CD14-positive monocyte (primary cell): ENCODE data around the gene SAMD11. TPM values are rescaled to one million over a fixed set of nuclear protein-coding genes. Genes with fewer than 3 reads are reported as not detected.
"Not testable (repeated sequence)": the region's sequence is repeated elsewhere in the genome, so short reads cannot be mapped to it uniquely, and the experiment has no call there.

Experiments used
- DNase-seq, 3 donors: peaks; one replicate each; pipeline ENCODE4 v3.0.0-alpha.2; 2011 to 2022
- H2AFZ ChIP-seq: 2 replicates; pipeline ENCODE4 v1.6.0; 2012; ENCODE audit warnings: mild to moderate bottlenecking, low read depth, low read length, inconsistent platforms; ENCODE audit not compliant: insufficient read depth, poor library complexity, severe bottlenecking
- H3K27ac ChIP-seq, 2 donors: 1 replicate in 1 of 2; 2 replicates in 1 of 2; pipeline ENCODE4 v1.5.1; 2012 to 2013; ENCODE audit warnings: low read length in 2 of 2, control low read depth in 1 of 2, inconsistent platforms in 1 of 2, low read depth in 1 of 2, mild to moderate bottlenecking in 1 of 2
- H3K27me3 ChIP-seq, 2 donors: one replicate each; pipeline versions ENCODE4 v1.6.0 to v1.6.1; 2011 to 2013; ENCODE audit warnings: low read length in 2 of 2; ENCODE audit not compliant: control insufficient read depth in 2 of 2, insufficient read depth in 2 of 2
- H3K36me3 ChIP-seq, 2 donors: replicated peaks in 1 of 2; 1 replicate in 1 of 2; 2 replicates in 1 of 2; pipeline versions ENCODE4 v1.5.1 to v1.6.1; 2012 to 2013; ENCODE audit warnings: low read length in 2 of 2, control low read depth in 1 of 2, inconsistent platforms in 1 of 2, mild to moderate bottlenecking in 1 of 2; ENCODE audit not compliant: insufficient read depth in 2 of 2, control insufficient read depth in 1 of 2
- H3K4me1 ChIP-seq, 2 donors: 1 replicate in 1 of 2; 2 replicates in 1 of 2; pipeline versions ENCODE4 v1.5.1 to v1.6.1; 2012 to 2013; ENCODE audit warnings: low read length in 2 of 2, control low read depth in 1 of 2, inconsistent platforms in 1 of 2, mild to moderate bottlenecking in 1 of 2, moderate library complexity in 1 of 2; ENCODE audit not compliant: insufficient read depth in 2 of 2, control insufficient read depth in 1 of 2
- H3K4me2 ChIP-seq: replicated peaks from 2 replicates; pipeline ENCODE3; 2012; ENCODE audit warnings: low read length, moderate library complexity, mild to moderate bottlenecking; ENCODE audit not compliant: poor library complexity, severe bottlenecking; ENCODE audit errors: extremely low read depth
- H3K4me3 ChIP-seq, 3 experiments: fragments of 200-600 bp in 1 of 3; sonication (generic) in 1 of 3; replicated peaks in 1 of 3; 1 replicate in 2 of 3; 2 replicates in 1 of 3; pipeline ENCODE4 v1.5.1; 2011 to 2013; ENCODE audit warnings: low read length in 3 of 3, mild to moderate bottlenecking in 3 of 3, control low read depth in 2 of 3, low read depth in 2 of 3, inconsistent platforms in 1 of 3, moderate library complexity in 1 of 3
- H3K79me2 ChIP-seq: 2 replicates; pipeline ENCODE4 v1.6.0; 2012; ENCODE audit warnings: mild to moderate bottlenecking, control low read depth, inconsistent platforms, low read length, moderate library complexity; ENCODE audit not compliant: insufficient read depth
- H3K9ac ChIP-seq: 2 replicates; pipeline ENCODE4 v1.6.0; 2017; ENCODE audit warnings: low read length, mild to moderate bottlenecking; ENCODE audit not compliant: insufficient read depth, poor library complexity, severe bottlenecking
- H3K9me3 ChIP-seq, 2 donors: replicated peaks in 1 of 2; 1 replicate in 1 of 2; 2 replicates in 1 of 2; pipeline versions ENCODE4 v1.5.1 to v1.6.1; 2012 to 2013; ENCODE audit warnings: low read length in 2 of 2, control low read depth in 1 of 2; ENCODE audit not compliant: control insufficient read depth in 1 of 2, insufficient read depth in 1 of 2
- H4K20me1 ChIP-seq: 2 replicates; pipeline ENCODE4 v1.6.0; 2012; ENCODE audit warnings: mild to moderate bottlenecking, low read length, control low read depth, moderate library complexity; ENCODE audit not compliant: insufficient read depth
- H3K27ac Mint-ChIP-seq, 7 donors: one replicate each; pipeline ENCODE4 v1.8.0; 2020; ENCODE audit warnings: mild to moderate bottlenecking in 7 of 7, mixed read lengths in 7 of 7, moderate library complexity in 6 of 7, inconsistent platforms in 2 of 7
- H3K27me3 Mint-ChIP-seq, 3 donors: one replicate each; pipeline ENCODE4 v1.8.0; 2021 to 2022; ENCODE audit warnings: low read depth in 3 of 3, mild to moderate bottlenecking in 3 of 3, mixed read lengths in 3 of 3, moderate library complexity in 3 of 3, inconsistent platforms in 1 of 3
- H3K36me3 Mint-ChIP-seq, 2 donors: one replicate each; pipeline ENCODE4 v1.8.0; 2020; ENCODE audit warnings: mixed read lengths in 2 of 2, inconsistent platforms in 1 of 2, mild to moderate bottlenecking in 1 of 2
- H3K4me1 Mint-ChIP-seq: one replicate; pipeline ENCODE4 v1.8.0; 2020; ENCODE audit warnings: mild to moderate bottlenecking, mixed read lengths
- H3K4me3 Mint-ChIP-seq, 2 donors: one replicate each; pipeline ENCODE4 v1.8.0; 2020; ENCODE audit warnings: mild to moderate bottlenecking in 2 of 2, mixed read lengths in 2 of 2, moderate library complexity in 1 of 2
- H3K9me3 Mint-ChIP-seq, 7 donors: one replicate each; pipeline ENCODE4 v1.8.0; 2020 to 2022; ENCODE audit warnings: mixed read lengths in 7 of 7, mild to moderate bottlenecking in 6 of 7, moderate library complexity in 6 of 7, inconsistent platforms in 2 of 7
- WGBS: methylation state at CpG from one replicate; pipeline ENCODE4 v1.1.5; 2013; ENCODE audit warnings: missing lambda C conversion rate; ENCODE audit not compliant: insufficient coverage; 5-methylcytosine and 5-hydroxymethylcytosine counted together
- intact Hi-C, 2 donors: fragments of 100-400 bp; cut with micrococcal nuclease; formaldehyde crosslinking; loops; one replicate each; pipeline versions ENCODE4 v1.15.0 to v1.15.1; 2023
- polyA plus RNA-seq, 3 donors: library from polyadenylated mRNA; depleted of rRNA in 1 of 3; unstranded in 2 of 3; stranded (reverse) in 1 of 3; fragments of 300-500 nt in 2 of 3; fragments of >200 nt in 1 of 3; fragmentation: Illumina TruSeq in 2 of 3; gene quantifications; 1 replicate in 2 of 3; 2 replicates in 1 of 3; pipeline ENCODE4 v1.2.3, GENCODE V29; 2012 to 2021
- TF ChIP-seq, protein P1 (sequence below): fragments of 200-600 bp; IDR thresholded peaks from one replicate; pipeline ENCODE4 v1.8.0; 2022; ENCODE audit warnings: antibody characterized with exemption, mild to moderate bottlenecking

The SAMD11 gene
- polyA plus RNA-seq, 3 donors, result not detected

DNA sequence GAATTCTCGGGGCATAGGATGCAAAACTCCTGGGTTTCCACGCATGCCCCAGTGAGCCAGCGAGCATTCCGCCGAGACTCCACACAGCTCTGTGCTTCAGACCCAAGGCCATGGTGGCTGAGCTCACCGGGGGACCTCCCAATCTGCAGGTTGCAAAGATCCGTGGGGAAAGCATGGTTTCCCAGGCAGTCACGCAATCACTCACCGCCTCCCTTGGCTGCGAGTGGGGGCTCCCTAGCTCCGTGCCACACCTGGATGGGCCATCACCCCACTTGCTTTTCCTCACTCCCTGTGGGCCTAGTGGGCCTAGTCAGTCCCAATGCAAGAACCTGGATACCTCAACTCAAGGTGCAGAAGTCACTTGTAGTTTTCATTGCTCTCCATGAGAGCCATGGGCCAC, 37.0 kb upstream of the SAMD11 start:
- Mint-ChIP-seq H3K4me3 (no peak overlapping the region), H3K9me3 (peaks cover 0 to 3% (median 0%) of the 10 kb centered on the region in 7 donors), H3K36me3 (no peaks in the 10 kb centered on the region), H3K4me1 (no peaks in the 10 kb centered on the region), H3K27me3 (peaks cover 9 to 16% (median 10%) of the 10 kb centered on the region in 3 donors), H3K27ac (no peak overlapping the region)
- no peak for DNase-seq
- Histone ChIP-seq H3K9ac (no peak overlapping the region), H3K4me1 (no peaks in the 10 kb centered on the region), H3K9me3 (no peaks in the 10 kb centered on the region), H3K4me3 (no peak overlapping the region), H3K27ac (no peak overlapping the region), H3K4me2 (no peak overlapping the region), H2AFZ (no peak overlapping the region), H3K36me3 (no peaks in the 10 kb centered on the region), H3K27me3 (no peaks in the 10 kb centered on the region), H3K79me2 (no peaks in the 10 kb centered on the region), H4K20me1 (no peaks in the 10 kb centered on the region)
- intact Hi-C loops, result no loop called here
- 97% methylated on average over 11 of the region's 11 CpGs for WGBS
- TF ChIP-seq, protein P1, sequence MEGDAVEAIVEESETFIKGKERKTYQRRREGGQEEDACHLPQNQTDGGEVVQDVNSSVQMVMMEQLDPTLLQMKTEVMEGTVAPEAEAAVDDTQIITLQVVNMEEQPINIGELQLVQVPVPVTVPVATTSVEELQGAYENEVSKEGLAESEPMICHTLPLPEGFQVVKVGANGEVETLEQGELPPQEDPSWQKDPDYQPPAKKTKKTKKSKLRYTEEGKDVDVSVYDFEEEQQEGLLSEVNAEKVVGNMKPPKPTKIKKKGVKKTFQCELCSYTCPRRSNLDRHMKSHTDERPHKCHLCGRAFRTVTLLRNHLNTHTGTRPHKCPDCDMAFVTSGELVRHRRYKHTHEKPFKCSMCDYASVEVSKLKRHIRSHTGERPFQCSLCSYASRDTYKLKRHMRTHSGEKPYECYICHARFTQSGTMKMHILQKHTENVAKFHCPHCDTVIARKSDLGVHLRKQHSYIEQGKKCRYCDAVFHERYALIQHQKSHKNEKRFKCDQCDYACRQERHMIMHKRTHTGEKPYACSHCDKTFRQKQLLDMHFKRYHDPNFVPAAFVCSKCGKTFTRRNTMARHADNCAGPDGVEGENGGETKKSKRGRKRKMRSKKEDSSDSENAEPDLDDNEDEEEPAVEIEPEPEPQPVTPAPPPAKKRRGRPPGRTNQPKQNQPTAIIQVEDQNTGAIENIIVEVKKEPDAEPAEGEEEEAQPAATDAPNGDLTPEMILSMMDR, result no peak

DNA sequence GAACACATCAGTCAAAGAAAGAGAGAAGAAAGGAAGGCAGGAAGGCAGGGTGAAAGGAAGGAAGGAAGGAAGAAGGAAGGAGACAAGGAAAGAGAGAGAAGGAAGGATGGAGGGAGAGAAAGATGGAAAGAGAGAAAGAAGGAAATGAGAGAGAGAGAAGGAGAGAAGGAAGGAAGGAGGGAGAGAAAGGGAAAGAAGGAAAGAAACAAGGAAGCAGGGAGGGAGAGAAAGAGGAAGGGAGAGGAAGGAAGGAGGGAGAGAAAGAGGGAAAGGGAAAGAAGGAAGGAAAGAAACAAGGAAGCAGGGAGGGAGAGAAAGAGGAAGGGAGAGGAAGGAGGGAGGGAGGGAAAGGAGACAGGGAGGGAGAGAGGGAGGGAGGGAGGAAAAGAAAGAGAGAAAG, 35.4 kb upstream of the SAMD11 start:
- no peaks in the 10 kb centered on the region for H3K4me1 ChIP-seq
- Mint-ChIP-seq H3K27me3 (peaks cover 10 to 16% (median 12%) of the 10 kb centered on the region in 3 donors), H3K4me3 (no peak overlapping the region), H3K27ac (peak overlapping the region in 1 of 7 donors; percentile 61), H3K4me1 (no peaks in the 10 kb centered on the region), H3K36me3 (no peaks in the 10 kb centered on the region), H3K9me3 (peaks cover 0 to 3% (median 0%) of the 10 kb centered on the region in 7 donors)
- no peaks in the 10 kb centered on the region for H4K20me1 ChIP-seq
- no peak overlapping the region for H3K4me3 ChIP-seq
- H3K9ac ChIP-seq, result no peak overlapping the region
- no peak overlapping the region for H3K27ac ChIP-seq
- H3K79me2 ChIP-seq, result no peaks in the 10 kb centered on the region
- TF ChIP-seq, protein P1, result no peak
- H2AFZ ChIP-seq, result no peak overlapping the region
- no peak for DNase-seq
- no peak overlapping the region for H3K4me2 ChIP-seq
- H3K36me3 ChIP-seq, result no peaks in the 10 kb centered on the region
- intact Hi-C loops, result no loop called here
- no peaks in the 10 kb centered on the region for H3K9me3 ChIP-seq
- H3K27me3 ChIP-seq, result no peaks in the 10 kb centered on the region

DNA sequence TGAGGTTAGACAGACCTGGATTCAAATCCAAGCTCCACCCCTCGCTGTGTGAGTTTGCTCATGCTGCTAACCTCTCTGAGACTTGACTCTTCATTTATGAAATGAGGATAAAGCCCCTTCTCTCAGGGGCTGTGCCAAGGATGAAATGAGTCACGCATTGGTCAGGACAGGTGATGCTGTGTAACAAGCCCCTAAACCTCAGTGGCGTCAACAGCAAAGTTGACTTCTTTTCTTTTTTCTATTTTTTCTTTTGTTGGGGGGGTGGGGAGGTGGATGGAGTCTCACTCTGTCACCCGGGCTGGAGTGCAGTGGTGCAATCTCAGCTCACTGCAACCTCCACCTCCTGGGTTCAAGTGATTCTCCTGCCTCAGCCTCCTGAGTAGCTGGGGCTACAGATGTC, 33.9 kb upstream of the SAMD11 start:
- H3K4me2 ChIP-seq, H3K36me3 Mint-ChIP-seq, H3K27me3 ChIP-seq, H3K36me3 ChIP-seq, H2AFZ ChIP-seq, H3K4me3 ChIP-seq, H3K79me2 ChIP-seq, H3K9me3 ChIP-seq, H3K9ac ChIP-seq, H4K20me1 ChIP-seq, H3K4me1 Mint-ChIP-seq, H3K4me3 Mint-ChIP-seq, H3K27ac ChIP-seq, H3K27ac Mint-ChIP-seq, H3K9me3 Mint-ChIP-seq, DNase-seq, H3K4me1 ChIP-seq: not testable (repeated sequence)
- intact Hi-C loops, result loop anchor here in 1 of 2 donors (5.0 kb wide), 1 partner anchor 53 kb away; no protein-coding TSS in a partner anchor
- peaks cover 7 to 15% (median 12%) of the 10 kb centered on the region in 3 donors for H3K27me3 Mint-ChIP-seq
- no CpG with 5 or more reads among the region's 4 CpGs for WGBS
